ES-I3 (cell line): Measurements from ENCODE around the gene TBXAS1.

ENCODE experiments used
- H3K36me3 ChIP-seq: 2 replicates; pipeline ENCODE4 v1.6.1; 2013; ENCODE audit warnings: mild to moderate bottlenecking, low read length, control low read depth, moderate library complexity; ENCODE audit not compliant: insufficient read depth
- H3K4me1 ChIP-seq: 2 replicates; pipeline ENCODE4 v1.6.1; 2013; ENCODE audit warnings: mild to moderate bottlenecking, control low read depth, low read length; ENCODE audit not compliant: insufficient read depth
- H3K9ac ChIP-seq: 2 replicates; pipeline ENCODE4 v1.6.1; 2013; ENCODE audit warnings: low read depth, mild to moderate bottlenecking, low read length, moderate library complexity
- H3K9me3 ChIP-seq: 2 replicates; pipeline ENCODE4 v1.6.1; 2013; ENCODE audit warnings: mild to moderate bottlenecking, low read length, moderate library complexity; ENCODE audit not compliant: control insufficient read depth, insufficient read depth

Gene TBXAS1

DNA sequence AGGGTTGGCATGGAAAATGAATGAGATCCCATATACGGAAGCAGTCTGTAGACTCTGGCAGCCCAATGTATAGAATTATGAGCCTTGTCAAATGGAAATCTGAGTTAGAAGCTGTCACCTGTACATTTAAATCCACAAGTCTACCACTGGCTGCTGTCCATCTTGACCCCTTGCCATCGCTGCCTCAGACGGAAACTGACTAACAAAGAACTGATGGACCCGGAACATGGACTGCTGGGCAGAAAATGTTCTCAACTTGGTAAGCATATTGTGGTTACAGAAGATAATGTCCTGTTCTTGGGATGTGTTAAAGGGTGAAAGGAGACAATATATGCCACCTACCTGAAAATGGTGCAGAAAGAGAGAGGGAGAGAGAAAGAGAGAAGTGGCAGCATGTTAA lies 196.2 kb downstream of the TBXAS1 start:
- Histone ChIP-seq H3K36me3 (no peaks in the 10 kb centered on the region), H3K9ac (no peak overlapping the region), H3K9me3 (no peaks in the 10 kb centered on the region), H3K4me1 (no peaks in the 10 kb centered on the region)

DNA sequence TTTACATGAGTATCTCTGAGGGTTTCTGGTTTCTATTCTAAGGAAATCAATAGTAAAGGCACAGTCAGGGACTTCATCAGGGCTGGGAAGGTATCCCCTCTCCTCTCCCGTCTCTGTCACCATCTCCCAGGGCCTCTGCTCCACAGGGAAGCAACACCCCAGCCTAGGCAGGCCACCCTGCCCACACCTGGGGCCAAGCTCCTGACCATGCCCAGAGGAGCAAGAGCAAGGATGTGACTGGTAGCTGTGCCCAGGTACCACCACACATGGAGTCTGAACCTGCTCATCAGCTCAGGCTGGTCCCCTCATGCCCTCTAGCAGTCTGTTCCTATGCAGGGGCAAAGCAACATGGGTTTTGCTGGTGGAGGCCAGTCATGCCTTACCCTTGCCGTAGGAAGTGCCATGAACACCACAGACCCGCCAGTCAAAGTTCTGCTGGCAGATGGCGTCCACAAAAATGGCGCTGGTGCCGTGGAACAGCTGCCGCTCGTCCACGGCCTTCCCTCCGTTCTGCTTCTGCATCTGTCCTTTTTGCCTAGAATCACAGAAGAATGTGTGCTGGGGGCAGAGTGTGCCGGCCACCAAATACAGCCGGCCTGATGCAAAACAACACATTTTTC lies 196.9 kb downstream of the TBXAS1 start:
- no peak overlapping the region for H3K9ac ChIP-seq
- no peaks in the 10 kb centered on the region for H3K9me3 ChIP-seq
- H3K36me3 ChIP-seq, result no peaks in the 10 kb centered on the region
- no peaks in the 10 kb centered on the region for H3K4me1 ChIP-seq

DNA sequence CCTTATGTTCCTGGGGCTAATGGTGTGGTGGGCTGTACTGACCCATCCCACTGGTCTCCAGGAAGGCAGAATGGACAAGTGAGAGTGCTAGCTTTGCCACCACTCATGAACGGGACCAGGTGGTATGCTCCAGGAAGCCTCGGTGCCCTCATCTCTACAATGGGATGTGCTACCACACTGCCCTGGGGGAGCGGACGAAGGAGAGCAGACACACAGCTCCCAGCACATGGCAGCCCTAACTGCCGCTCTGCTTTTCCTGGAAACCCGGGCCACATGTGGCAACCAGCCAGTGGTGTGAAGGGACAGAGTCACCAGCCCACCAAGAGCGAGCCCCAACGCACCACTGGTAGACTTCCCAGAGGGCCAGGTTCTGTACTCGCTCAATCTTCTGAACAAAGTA lies 197.9 kb downstream of the TBXAS1 start:
- H3K36me3 ChIP-seq, result no peaks in the 10 kb centered on the region
- H3K9ac ChIP-seq, result no peak overlapping the region
- no peaks in the 10 kb centered on the region for H3K9me3 ChIP-seq
- no peaks in the 10 kb centered on the region for H3K4me1 ChIP-seq

DNA sequence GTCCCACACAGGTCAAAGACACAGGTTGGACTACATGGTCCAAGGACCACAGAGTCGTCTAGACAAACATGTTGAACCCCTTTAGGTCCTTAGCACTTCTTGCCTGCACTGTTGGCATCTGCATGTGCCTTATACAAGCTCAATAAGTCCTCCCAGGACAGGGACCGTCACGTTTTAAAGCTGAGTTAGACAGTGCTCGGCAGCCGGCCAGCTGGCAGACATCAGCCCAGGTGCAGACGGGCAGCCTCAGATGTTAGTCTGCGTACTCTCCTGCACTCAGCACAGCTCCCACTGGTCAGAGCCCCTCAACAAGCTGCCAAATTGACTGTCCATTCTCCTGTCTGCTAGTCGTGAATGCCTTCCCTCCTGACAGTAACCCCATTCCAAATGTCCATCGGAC lies 198.8 kb downstream of the TBXAS1 start:
- Histone ChIP-seq H3K36me3 (no peaks in the 10 kb centered on the region), H3K9me3 (no peaks in the 10 kb centered on the region), H3K9ac (no peak overlapping the region), H3K4me1 (no peaks in the 10 kb centered on the region)

DNA sequence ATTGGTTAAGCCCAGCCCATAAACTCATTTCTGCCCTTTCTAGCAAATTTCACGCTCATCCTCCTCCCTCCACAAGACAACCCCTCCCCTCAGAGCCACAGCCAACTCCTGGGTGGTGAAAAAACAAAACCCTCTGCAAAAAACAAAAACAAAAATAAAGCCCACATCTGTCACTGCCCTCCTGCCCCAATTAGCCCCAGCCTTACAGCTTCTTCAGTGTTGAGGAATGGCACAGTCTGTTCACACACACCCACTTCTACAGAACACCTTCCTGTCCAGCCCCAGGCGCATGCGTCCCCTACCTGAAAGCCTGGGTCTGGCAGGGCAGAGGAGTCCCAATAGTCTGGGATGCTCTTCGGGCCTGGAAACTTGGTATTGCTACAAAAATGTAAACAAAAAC lies 199.2 kb downstream of the TBXAS1 start:
- Histone ChIP-seq H3K4me1 (no peaks in the 10 kb centered on the region), H3K9ac (no peak overlapping the region), H3K36me3 (no peaks in the 10 kb centered on the region), H3K9me3 (no peaks in the 10 kb centered on the region)

DNA sequence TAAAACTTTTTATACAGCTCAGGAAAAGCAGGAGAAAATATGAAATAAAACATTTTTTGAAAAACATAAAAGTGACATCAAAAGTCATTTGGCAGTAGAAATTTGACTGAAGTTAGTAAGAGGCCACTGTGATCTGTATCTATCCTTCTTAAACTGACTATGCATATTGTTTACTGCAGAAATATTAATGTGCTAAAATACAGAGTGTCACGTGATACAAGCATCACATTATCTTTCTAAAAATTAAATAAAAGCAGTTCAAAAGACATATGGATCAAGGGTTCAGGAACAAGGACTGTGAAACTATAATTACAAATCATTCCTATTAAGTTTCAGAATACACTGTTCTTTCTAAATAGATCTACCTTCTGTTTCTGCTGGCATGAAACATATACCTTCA lies 200.0 kb downstream of the TBXAS1 start:
- no peaks in the 10 kb centered on the region for H3K36me3 ChIP-seq

DNA sequence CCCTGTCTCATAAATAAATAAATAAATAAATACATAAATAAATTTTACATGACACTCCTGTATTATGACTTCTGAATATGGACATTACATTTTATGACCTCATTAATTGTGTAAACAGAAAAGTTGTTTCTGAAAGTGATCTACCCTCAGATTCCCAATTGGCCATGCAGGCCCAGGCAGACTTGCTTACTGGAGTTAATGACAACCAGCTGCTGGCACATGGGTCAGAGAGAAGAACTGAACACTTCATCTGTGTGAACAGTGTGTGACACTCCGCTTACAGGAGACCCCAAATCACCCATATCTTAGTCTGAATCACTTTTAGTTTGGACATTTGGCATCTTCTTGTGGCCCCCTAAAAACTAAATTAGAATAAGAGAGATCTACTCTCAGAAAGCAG lies 202.3 kb downstream of the TBXAS1 start:
- Histone ChIP-seq H3K4me1 (no peaks in the 10 kb centered on the region), H3K36me3 (no peaks in the 10 kb centered on the region), H3K9ac (no peak overlapping the region), H3K9me3 (no peaks in the 10 kb centered on the region)

More for the DNA sequence above, 200.0 kb downstream of the TBXAS1 start:
- H3K4me1 ChIP-seq, result no peaks in the 10 kb centered on the region
- no peak overlapping the region for H3K9ac ChIP-seq
- H3K9me3 ChIP-seq, result no peaks in the 10 kb centered on the region

DNA sequence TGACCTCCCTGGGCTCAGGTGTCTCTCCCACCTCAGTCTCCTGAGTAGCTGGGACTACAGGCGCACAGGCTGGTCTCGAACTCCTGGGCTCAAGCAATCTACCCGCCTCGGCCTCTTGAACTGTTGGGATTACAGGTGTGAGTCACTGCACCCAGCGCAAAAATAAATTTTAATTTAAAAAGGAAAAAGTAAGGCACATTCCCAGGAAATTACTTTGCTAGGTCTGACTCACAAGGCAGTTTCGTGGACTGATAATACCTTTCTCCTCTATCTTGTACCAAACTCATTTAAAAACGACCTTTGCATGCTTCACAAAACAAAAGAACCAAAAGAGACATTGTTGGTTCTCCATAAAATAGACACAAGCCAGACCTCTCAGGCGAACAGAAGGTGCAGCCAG lies 204.0 kb downstream of the TBXAS1 start:
- no peak overlapping the region for H3K9ac ChIP-seq
- H3K4me1 ChIP-seq, result no peaks in the 10 kb centered on the region
- peaks cover 2% of the 10 kb centered on the region; the same call in 1 of the 2 replicates for H3K36me3 ChIP-seq
- H3K9me3 ChIP-seq, result no peaks in the 10 kb centered on the region

DNA sequence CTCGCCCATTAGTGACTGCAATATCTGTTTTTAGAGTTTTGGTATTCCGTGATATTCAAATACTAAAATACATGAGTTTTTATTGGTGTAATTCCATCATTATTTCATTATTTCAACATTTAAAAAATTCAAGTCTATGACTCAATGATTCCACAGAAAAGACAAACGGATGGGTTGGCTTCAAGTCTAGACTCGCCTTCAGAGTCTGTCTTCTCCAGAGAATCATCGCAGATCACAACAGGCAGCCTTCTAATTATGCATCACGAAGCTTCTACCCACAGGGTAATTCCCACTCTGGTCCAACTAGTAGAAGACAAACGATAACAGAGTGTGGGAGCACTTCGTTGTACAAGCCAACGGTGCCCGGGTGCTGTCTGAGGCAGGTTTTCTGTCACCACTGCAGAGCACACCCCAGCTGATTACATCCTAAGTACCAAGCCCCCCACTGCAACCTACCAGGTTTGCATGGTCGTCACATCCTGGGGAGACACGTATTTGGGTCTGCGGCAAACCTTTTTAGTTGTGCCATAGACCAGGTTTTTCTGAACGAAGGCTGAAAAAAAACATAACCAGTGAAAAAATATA lies 204.8 kb downstream of the TBXAS1 start:
- Histone ChIP-seq H3K36me3 (peaks cover 3% of the 10 kb centered on the region; the same call in 1 of the 2 replicates), H3K9me3 (no peaks in the 10 kb centered on the region), H3K4me1 (no peaks in the 10 kb centered on the region), H3K9ac (no peak overlapping the region)

DNA sequence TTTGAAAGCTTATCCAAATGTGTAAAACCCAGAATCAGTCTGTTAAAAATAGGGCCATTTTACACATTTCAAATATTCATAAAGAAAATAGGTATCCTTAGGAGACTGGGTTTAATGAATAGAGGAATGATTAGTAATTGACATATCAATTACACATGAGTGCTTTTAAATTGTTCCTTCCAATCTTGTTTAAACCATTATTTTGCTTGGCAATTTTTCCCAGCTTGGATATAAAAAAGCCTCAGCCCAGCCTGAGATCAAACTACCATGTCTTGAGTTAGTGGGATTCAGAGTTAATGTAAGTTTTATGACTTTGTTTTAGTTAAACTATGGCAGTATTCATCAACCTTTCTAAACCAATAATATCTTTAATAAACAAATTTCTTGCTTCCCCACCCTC lies 205.4 kb downstream of the TBXAS1 start:
- H3K4me1 ChIP-seq, result no peaks in the 10 kb centered on the region
- H3K9me3 ChIP-seq, result no peaks in the 10 kb centered on the region
- H3K36me3 ChIP-seq, result peaks cover 3% of the 10 kb centered on the region; the same call in 1 of the 2 replicates
- no peak overlapping the region for H3K9ac ChIP-seq

DNA sequence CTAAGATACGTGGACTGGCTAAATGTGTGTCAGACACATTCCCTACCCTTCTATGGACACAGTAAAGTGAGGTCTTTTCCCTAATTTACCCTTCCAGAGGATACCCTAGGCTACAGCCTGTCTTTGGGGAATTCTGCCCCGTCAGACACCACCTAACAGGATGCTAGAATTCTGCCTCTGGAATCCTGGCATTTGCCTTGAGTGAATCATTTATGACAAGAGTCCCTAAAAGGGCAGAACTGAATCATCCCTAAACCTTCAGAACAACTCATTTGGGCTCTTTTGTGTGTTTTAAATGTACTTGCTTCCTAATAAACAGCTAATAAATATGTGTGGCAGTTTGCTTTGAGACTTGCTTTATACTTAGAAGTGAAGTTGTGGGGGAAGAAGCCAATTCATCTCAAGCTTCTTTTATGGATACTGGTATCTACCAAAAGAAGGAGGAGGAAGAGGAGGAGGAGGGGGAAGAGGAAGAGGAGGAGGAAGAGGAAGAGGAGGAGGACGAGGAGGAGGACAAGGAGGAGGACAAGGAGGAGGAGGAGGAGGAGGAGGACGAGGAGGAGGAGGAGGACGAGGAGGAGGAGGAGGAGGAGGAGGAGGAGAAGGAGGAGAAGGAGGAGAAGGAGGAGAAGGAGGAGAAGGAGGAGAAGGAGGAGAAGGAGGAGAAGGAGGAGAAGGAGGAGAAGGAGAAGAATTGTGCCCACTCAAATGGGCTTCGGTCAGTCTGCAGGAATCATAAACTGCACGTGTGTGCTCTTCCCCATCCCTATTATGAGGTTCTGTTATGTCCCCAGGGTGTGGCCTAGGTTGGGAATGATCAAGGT lies 206.5 kb downstream of the TBXAS1 start:
- H3K9me3 ChIP-seq, result no peaks in the 10 kb centered on the region
- peaks cover 3% of the 10 kb centered on the region; the same call in 1 of the 2 replicates for H3K36me3 ChIP-seq
- H3K4me1 ChIP-seq, result no peaks in the 10 kb centered on the region
- no peak overlapping the region for H3K9ac ChIP-seq

DNA sequence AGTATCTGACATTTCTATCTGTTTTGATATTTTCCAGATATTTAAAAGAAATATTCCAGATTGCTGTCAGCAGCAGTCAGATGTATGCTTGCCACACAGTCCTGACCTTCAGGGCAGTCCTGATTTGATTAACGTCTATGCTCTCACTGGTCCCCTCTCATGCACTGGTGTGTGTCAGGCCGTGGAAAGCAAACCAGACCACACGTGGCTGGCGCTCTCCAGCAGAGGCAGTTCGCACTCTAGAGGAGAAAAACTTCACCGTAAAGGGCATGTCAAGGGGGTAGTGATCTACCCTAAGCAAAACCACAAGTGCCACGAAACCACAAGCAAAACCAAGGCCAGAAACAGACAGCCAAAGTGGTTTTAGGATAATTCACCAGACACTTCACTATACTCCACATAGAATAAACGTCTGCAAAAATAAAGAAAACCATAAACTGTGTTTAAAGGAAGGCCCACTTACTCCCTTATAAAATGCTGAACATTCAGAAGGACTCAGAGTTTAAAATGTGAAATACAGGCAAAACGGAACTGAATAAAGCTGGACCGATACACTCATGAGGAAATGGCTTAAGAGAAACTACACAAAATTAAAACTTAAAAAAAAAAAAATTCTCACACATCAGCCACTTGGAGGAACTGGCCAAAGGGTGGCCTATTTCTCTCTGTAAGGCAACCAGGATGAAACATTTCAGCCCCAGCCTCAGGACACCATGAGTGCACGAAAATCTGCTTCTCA lies 207.3 kb downstream of the TBXAS1 start:
- Histone ChIP-seq H3K4me1 (no peaks in the 10 kb centered on the region), H3K9me3 (no peaks in the 10 kb centered on the region), H3K9ac (no peak overlapping the region), H3K36me3 (peaks cover 3% of the 10 kb centered on the region; the same call in 1 of the 2 replicates)

DNA sequence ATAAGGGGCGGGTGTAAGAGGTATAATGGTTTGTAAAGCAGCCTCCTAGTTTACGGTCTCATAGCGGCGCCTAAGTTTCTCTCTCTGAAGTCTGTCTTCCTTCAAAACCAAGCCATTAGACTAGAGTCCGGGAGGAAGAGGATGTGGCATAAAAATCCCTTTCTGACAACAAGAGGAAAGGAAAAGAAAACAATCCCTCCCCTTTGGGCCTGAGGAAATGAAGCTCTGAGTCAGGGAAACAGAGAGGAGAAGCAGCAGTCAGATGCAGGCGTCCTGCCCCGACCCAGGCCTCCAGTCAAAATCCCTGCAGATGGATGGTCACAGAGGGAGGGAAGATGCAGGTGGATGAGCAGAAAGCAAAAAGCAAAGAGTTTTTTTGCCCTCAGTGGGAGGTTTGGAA lies 210.0 kb downstream of the TBXAS1 start:
- Histone ChIP-seq H3K9me3 (no peaks in the 10 kb centered on the region), H3K4me1 (no peaks in the 10 kb centered on the region), H3K9ac (no peak overlapping the region), H3K36me3 (peaks cover 3% of the 10 kb centered on the region; the same call in 1 of the 2 replicates)

DNA sequence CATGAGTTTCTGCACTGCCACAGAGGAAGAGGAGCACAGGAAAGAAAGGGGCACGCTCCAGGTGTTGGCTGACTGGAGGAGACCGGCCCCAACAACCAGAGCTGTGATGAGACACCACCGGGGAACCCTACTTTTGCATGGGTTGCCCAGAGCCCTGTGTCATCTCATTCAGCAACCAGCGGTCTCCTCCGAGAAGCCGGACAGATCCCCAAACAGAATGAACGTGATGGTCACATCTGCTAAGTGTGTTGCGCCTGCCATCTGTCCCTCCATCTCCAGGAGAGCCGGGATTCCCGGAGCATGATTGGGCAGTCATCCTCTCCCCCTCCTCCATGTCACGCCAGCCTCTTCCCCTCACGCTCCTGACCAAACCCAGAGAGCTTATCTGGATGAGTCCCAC lies 210.8 kb downstream of the TBXAS1 start:
- Histone ChIP-seq H3K36me3 (peaks cover 3% of the 10 kb centered on the region; the same call in 1 of the 2 replicates), H3K4me1 (no peaks in the 10 kb centered on the region), H3K9me3 (no peaks in the 10 kb centered on the region), H3K9ac (no peak overlapping the region)
